ENCODE measurements around the gene KLHL22.
"Not testable (repeated sequence)": the region's sequence is repeated elsewhere in the genome, so short reads cannot be mapped to it uniquely, and the experiment has no call there.

The KLHL22 gene

GRCh38 chr22:20395907-20396287 is 99.7 kb downstream of the KLHL22 start:
- DNase-seq, result no peak

- no peak for DNase-seq
Observed at GRCh38 chr22:20395181-20395906, 100.3 kb downstream of the KLHL22 start.

- DNase-seq, result peak; percentile 88
Observed at GRCh38 chr22:20393705-20394476, 101.7 kb downstream of the KLHL22 start, which contains the start of gene ZNF74. Gene ZNF74, plus strand, starts transcription at chr22:20394151. Its CDS starts 478 bp downstream, at chr22:20394629.

- DNase-seq, result no peak
Observed at GRCh38 chr22:20392983-20393704, 102.5 kb downstream of the KLHL22 start.

- not testable (repeated sequence) for DNase-seq
Observed at GRCh38 chr22:20392365-20392881, 103.2 kb downstream of the KLHL22 start.
